GM21737 (cell line): ENCODE measurements around the gene HBA2.
"Not testable (repeated sequence)": the region's sequence is repeated elsewhere in the genome, so short reads cannot be mapped to it uniquely, and the experiment has no call there.

Experiments used
- ATAC-seq: cut with Tn5 transposase; IDR thresholded peaks from one replicate; pipeline ENCODE4 v1.9.1; 2021; ENCODE audit warnings: mild to moderate bottlenecking, moderate library complexity; ENCODE audit not compliant: unreplicated experiment

Gene HBA2

DNA sequence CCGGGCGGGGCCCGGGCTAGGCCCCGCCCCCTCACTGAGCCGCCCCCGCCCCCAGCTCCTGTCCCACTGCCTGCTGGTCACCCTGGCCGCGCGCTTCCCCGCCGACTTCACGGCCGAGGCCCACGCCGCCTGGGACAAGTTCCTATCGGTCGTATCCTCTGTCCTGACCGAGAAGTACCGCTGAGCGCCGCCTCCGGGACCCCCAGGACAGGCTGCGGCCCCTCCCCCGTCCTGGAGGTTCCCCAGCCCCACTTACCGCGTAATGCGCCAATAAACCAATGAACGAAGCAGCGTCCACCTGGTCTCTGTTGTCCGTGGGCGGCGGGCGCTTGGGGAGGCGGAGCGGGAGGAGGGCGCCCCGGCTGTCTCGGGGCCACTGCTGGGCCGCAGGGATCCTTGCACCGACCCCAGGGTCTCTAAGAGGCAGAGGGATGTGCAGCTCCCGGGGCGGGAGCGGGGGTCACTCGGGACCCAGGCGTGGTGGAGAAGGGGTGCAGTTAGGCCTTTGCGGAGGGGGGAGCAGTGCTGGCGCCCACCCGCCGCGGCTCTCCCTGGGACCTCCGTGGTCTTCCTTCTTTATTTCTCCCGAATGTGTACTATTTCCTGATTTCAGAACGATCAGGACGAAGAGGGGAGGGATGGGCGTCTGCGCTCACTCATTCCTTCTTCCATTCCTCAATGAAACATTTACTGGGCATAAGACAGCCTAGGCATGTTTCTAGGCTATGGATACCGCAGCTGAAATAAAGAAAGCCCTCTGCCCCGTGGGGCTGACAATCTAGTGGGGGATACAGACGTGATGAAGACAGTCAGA, 18.3 kb upstream of the HBA2 start:
- ATAC-seq = no peak

DNA sequence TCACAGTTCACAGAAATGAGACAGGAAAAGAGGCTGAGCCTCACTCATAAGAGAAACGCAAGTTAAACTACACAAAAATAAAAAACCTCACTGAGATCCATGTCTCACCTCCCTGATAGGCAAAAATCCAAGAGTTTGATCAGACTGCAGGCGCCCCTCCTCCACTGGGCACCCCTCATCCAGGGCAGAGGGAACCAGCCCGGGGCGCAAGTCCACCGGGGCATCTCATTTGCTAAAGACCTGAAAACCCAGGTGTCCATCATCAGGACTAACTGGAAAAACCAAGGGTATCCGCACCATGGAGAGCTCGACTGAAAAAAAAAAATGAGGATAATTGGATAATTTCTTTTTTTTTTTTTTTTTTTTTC, 17.7 kb upstream of the HBA2 start:
- no peak for ATAC-seq

DNA sequence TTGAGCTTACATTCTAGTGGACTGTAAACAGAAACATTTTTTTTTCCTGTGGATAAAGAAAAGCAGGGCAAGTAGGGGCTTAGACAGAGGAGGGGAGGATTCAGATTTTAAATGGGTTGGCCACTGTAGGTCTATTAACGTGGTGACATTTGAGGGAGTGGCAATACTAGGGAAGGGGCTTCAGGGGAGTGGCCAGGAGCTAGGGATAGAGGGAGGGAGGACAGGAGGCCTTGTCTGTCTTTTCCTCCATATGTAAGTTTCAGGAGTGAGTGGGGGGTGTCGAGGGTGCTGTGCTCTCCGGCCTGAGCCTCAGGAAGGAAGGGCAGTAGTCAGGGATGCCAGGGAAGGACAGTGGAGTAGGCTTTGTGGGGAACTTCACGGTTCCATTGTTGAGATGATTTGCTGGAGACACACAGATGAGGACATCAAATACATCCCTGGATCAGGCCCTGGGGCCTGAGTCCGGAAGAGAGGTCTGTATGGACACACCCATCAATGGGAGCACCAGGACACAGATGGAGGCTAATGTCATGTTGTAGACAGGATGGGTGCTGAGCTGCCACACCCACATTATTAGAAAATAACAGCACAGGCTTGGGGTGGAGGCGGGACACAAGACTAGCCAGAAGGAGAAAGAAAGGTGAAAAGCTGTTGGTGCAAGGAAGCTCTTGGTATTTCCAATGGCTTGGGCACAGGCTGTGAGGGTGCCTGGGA, 13.4 kb upstream of the HBA2 start:
- ATAC-seq = no peak

DNA sequence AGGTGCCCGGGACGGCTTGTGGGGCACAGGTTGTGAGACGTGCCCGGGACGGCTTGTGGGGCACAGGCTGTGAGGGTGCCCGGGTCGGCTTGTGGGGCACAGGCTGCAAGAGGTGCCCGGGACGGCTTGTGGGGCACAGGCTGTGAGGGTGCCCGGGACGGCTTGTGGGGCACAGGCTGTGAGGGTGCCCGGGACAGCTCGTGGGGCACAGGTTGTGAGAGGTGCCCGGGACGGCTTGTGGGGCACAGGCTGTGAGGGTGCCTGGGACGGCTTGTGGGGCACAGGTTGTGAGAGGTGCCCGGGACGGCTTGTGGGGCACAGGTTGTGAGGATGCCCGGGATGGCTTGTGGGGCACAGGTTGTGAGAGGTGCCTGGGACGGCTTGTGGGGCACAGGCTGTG, 12.4 kb upstream of the HBA2 start:
- ATAC-seq = not testable (repeated sequence)

DNA sequence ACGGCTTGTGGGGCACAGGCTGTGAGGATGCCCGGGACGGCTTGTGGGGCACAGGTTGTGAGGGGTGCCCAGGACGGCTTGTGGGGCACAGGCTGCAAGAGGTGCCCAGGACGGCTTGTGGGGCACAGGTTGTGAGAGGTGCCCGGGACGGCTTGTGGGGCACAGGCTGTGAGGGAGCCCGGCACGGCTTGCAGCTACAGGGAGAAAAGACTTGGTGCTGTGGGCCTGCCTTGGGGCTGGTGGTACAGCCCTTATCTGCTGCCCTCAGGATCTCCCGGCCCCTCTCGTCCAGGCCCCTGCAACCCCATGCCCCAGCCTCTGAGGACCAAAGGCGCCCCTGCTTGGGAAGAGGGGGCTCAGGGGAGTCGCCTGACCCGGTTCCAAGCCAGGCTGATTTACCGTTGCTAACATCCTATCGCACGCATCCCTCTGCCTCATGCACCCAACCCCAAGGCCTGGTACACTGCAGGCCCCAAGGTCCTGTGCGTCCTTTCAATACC, 11.9 kb upstream of the HBA2 start:
- no peak for ATAC-seq

DNA sequence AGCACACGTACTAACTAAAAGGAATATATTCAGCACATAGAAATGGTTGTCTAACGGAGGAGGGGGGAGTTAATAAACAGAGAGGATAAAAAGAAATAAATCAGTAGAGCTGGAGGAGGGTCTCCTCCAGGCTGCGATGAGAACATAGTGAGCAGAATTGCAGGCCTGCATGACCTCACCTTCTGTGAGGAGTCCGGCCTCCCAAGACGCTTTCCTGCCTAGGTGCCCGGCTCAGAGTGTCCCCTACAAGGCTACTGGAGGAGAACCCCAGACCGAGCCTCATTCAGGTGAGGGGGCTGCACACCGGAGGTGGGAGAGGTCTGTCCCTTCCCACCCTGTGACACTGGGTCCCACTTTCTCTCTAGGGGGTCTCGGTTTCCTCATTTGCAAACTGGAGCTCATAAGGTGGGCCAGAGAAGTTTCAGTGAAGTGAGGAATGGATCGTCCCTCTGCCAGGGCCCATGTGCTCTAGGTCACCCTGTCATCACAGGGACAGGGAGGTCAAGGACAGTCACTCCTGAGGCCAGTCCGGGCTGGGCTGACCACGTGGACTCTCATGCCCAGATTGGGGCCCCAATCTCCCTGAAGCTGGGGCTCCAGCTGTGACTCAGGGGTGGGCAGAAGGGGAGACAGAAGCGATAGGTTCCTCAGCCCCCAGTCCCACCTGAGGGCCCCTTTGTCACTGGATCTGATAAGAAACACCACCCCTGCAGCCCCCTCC, 10.2 kb upstream of the HBA2 start:
- no peak for ATAC-seq

DNA sequence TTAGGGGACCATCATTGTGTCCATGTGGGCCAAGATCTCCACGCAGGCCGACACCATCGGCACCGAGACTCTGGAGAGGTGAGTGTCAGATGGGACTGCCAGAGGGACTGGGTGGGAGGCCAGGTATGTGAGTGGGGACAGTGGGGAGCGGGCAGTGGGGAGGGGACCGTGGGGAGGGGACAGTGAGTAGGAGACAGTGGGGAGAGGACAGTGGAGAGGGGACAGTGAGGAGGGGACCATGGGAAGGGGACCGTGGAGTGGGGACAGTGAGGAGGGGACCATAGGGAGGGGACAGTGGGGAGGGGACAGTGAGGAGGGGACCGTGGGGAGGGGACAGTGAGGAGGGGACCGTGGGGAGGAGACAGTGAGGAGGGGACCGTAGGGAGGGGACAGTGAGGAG, 9.5 kb upstream of the HBA2 start:
- not testable (repeated sequence) for ATAC-seq

DNA sequence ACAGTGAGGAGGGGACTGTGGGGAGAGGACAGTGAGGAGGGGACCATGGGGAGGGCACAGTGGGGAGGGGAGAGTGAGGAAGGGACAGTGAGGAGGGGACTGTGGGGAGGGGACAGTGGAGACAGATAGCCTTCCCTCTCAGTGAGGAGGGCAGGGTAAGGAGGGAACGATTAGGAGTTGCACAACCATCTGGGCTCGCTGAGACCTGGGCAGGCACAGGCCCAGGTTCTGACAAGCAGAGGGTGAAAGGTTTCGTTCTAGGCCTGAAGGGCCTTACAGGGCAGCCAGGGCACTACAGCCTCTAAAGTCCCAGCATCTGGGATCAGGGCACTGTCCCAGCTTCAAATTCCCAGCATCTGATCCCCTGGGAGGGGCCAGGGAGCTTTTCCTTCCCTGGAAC, 9.0 kb upstream of the HBA2 start:
- not testable (repeated sequence) for ATAC-seq

DNA sequence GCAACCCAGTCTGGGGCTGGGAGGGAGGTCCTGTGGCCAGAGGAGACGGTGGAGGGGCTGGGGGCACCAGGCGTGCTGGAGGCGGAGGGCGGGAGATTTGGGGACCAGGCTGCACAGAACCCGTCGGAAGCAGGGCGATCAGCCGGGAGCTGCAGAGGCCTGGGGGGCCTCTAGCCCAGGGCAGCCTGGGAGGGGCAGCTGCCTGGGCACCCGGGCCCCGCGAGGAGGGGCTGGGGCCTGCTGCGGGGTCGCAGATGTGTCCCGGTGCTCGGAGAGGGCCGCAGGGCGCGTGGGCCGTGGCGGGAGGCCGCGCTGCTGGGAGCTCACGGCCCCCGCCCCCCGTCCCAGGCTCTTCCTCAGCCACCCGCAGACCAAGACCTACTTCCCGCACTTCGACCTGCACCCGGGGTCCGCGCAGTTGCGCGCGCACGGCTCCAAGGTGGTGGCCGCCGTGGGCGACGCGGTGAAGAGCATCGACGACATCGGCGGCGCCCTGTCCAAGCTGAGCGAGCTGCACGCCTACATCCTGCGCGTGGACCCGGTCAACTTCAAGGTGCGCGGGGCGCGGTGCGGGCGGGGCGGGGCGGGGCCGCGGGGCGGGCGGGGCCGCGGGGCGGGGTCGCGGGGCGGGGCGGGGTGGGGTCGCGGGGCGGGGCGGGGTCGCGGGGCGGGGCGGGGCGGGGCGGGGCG, 8.4 kb upstream of the HBA2 start:
- not testable (repeated sequence) for ATAC-seq

DNA sequence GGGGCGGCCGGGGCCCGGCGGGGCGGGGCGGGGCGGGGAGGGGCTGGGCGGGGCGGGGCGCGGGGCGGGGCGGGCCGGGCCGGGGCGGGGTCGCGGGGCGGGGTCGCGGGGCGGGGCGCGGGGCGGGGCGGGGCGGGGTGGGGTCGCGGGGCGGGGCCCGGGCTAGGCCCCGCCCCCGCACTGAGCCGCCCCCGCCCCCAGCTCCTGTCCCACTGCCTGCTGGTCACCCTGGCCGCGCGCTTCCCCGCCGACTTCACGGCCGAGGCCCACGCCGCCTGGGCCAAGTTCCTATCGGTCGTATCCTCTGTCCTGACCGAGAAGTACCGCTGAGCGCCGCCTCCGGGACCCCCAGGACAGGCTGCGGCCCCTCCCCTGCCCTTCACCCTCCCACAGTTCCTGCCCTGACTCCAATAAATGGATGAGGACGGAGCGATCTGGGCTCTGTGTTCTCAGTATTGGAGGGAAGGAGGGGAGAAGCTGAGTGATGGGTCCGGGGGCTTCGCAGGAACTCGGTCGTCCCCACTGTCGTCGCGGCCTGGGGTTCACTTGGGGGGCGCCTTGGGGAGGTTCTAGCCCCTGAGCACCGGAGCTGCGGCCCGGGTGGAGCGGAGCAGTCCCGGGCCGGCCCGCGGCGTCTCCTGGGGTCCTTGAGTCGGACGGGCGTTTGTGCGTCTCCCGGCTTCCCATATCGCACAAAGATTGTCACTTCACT, 7.7 kb upstream of the HBA2 start:
- no peak for ATAC-seq

DNA sequence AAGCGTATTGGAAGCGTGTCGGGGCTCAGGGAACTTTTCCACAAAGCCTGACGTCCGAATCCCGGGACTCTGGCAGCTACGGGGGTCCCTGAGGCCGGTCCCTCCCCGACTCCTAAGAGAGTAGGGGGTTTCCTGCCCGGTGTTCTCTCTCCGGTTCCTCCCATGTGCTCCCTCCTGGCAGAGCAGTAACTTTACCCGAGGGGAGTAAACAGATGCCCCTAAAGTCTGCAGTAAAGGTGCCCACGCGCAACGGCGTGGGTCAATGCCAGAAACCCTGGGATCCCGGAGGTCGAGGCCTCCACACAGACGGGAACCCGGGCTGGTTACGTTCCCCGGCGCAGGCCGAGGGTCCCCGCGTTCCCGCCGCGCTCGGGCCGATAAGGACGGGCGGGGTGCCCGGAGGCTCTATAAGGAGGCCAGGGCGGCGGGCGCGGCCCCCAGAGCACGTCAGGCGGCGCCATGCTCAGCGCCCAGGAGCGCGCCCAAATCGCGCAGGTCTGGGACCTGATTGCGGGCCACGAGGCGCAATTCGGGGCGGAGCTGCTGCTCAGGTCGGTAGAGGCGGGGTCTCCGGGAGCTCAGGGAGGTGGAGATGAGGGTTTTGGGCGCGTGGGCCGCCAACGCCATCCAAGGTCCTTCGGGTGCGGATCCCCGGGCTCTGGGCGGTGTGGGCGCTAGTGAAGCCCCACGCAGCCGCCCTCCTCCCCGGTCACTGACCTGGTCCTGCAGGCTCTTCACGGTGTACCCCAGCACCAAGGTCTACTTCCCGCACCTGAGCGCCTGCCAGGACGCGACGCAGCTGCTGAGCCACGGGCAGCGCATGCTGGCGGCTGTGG, 6.9 kb upstream of the HBA2 start, which contains the start of gene HBM:
TSS of gene HBM (plus strand) at position 440 of the 836 bp plus-strand sequence. CDS start at position 460, 20 bp downstream.
- no peak for ATAC-seq

DNA sequence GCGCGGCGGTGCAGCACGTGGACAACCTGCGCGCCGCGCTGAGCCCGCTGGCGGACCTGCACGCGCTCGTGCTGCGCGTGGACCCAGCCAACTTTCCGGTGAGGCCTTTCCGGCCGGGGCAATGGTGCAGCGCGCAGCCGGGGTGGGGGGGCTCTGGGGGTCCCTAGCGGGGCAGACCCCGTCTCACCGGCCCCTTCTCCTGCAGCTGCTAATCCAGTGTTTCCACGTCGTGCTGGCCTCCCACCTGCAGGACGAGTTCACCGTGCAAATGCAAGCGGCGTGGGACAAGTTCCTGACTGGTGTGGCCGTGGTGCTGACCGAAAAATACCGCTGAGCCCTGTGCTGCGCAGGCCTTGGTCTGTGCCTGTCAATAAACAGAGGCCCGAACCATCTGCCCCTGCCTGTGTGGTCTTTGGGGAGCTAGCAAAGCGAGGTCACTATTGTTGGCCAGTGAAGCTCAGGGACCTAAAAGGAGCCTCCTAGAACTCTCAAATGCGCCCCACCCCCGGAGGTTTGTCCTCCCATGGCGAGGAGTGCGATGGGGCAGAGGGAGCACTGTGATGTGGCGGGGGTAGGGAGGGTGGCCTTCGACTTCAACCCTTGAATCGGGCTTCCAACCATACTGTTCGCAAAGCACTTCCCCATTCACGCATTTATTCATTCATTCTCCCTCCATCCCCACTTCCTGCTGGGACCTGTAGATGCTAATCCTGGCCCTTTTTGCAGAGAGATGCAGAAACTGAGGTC, 6.1 kb upstream of the HBA2 start:
- ATAC-seq = no peak

DNA sequence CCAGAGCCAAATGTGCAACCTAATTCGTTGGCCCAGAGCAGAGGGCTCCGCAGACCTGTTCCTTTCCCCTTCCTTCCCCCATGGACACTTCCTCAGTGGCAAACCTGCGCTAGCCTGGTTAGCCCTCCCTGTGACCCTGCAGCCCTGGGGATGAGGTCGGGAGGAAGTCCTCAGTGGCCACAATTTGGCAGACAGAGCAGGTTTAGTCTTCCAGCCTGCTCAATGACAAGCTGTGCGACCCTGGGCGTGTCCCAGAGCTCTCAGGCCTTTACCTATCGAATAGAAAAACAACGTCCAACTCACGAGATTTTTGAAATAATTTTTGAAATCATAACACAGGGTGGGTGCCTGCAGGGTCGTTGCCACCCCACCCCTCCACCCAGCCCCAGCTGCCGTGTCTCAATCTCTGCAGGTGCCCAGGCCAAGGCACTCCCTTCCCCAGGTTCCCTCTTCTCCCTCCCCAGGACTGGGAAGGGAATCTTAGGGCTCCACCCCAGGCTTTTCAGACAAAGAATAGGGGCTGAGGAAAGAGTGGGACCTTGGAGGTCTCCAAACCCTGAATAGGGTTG, 5.5 kb upstream of the HBA2 start:
- no peak for ATAC-seq

DNA sequence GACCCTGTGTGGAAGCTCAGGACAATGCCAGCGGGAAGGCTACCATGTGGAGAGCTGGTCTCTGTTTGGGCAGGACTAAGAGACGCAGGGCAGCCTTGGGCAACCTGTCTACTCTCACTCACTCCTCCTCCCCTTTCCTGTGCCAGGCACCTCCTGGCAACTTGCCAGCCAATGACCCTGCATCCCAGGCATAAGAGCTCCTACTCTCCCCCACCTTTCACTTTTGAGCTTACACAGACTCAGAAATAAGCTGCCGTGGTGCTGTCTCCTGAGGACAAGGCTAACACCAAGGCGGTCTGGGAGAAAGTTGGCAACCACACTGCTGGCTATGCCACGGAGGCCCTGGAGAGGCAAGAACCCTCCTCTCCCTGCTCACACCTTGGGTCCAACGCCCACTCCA, 4.3 kb upstream of the HBA2 start:
- no peak for ATAC-seq

DNA sequence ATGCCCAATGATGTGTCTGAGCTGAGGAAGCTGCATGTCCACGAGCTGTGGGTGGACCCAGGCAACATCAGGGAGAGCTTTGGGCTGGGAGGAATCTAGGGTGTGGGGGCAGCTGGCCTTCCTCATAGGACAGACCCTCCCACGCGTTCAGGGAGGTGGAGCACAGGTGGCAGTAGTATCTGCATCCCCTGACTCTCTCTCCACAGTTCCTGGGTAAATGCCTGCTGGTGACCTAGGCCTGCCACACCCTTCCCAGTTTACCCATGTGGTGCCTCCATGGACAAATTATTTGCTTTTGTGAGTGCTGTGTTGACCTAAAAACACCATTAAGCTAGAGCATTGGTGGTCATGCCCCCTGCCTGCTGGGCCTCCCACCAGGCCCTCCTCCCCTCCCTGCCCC, 3.7 kb upstream of the HBA2 start:
- no peak for ATAC-seq

DNA sequence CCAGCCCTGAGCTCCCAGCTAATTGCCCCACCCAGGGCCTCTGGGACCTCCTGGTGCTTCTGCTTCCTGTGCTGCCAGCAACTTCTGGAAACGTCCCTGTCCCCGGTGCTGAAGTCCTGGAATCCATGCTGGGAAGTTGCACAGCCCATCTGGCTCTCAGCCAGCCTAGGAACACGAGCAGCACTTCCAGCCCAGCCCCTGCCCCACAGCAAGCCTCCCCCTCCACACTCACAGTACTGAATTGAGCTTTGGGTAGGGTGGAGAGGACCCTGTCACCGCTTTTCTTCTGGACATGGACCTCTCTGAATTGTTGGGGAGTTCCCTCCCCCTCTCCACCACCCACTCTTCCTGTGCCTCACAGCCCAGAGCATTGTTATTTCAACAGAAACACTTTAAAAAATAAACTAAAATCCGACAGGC, 2.6 kb upstream of the HBA2 start:
- not testable (repeated sequence) for ATAC-seq

DNA sequence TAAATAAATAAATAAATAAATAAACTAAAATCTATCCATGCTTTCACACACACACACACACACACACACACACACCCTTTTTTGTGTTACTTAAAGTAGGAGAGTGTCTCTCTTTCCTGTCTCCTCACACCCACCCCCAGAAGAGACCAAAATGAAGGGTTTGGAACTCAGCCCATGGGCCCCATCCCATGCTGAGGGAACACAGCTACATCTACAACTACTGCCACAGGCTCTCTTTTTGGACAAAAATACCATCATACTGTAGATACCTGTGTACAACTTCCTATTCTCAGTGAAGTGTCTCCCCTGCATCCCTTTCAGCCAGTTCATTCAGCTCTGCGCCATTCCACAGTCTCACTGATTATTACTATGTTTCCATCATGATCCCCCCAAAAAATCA, 1.9 kb upstream of the HBA2 start:
- ATAC-seq = no peak

DNA sequence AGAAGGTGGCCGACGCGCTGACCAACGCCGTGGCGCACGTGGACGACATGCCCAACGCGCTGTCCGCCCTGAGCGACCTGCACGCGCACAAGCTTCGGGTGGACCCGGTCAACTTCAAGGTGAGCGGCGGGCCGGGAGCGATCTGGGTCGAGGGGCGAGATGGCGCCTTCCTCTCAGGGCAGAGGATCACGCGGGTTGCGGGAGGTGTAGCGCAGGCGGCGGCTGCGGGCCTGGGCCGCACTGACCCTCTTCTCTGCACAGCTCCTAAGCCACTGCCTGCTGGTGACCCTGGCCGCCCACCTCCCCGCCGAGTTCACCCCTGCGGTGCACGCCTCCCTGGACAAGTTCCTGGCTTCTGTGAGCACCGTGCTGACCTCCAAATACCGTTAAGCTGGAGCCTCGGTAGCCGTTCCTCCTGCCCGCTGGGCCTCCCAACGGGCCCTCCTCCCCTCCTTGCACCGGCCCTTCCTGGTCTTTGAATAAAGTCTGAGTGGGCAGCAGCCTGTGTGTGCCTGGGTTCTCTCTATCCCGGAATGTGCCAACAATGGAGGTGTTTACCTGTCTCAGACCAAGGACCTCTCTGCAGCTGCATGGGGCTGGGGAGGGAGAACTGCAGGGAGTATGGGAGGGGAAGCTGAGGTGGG, 657 bp downstream of the HBA2 start:
- not testable (repeated sequence) for ATAC-seq
